Stomach (tissue), 4 donors: ENCODE measurements around the gene SLC5A2.
A peak's percentile ranks its signal among the peaks of the same experiment; 100 is the strongest.

Source experiments
- CTCF ChIP-seq, 7 experiments: fragments of 450-650 bp in 4 of 7; fragments of 200-600 bp in 3 of 7; sonication (generic) in 3 of 7; IDR thresholded peaks; one replicate each; pipeline ENCODE4 v1.5.1; 2016 to 2019; ENCODE audit warnings: antibody characterized with exemption in 7 of 7, control low read depth in 2 of 7, mild to moderate bottlenecking in 1 of 7
- POLR2A ChIP-seq, 4 donors: fragments of 450-650 bp; IDR thresholded peaks; one replicate each; pipeline ENCODE4 v1.6.1; 2016; ENCODE audit warnings: antibody characterized with exemption in 4 of 4, control low read depth in 2 of 4, mild to moderate bottlenecking in 1 of 4, moderate library complexity in 1 of 4
- POLR2AphosphoS5 ChIP-seq, 3 donors: sonication (generic); formaldehyde crosslinking; IDR thresholded peaks; one replicate each; pipeline ENCODE4 v1.6.1; 2016; ENCODE audit warnings: antibody characterized with exemption in 3 of 3

- TF ChIP-seq POLR2A (IDR thresholded peaks at IDR 0.05) (no peak), CTCF (IDR thresholded peaks at IDR 0.05) (no peak), POLR2AphosphoS5 (IDR thresholded peaks at IDR 0.05) (peak in 1 of 3 donors; percentile 23)
These were observed 1.7 kb downstream of the SLC5A2 start for GRCh38 chr16:31484491-31485171.
